Measurements from ENCODE around the gene FAM131A. TPM values are rescaled to one million over a fixed set of nuclear protein-coding genes. Genes with fewer than 3 reads are reported as not detected.

The FAM131A gene
- total RNA-seq (19.9 and 26.8 TPM in 2 replicates), polyA plus RNA-seq (29.9 and 34.1 TPM in 2 replicates), polyA minus RNA-seq (19.1 and 21.9 TPM in 2 replicates), Bru-seq, nascent RNA (percentile 51 among the genes with signal in this experiment), BruChase-seq, experiment 1, labeled RNA remaining after a 6-hour chase (percentile 70 among the genes with signal in this experiment), BruChase-seq, experiment 2, labeled RNA remaining after a 2-hour chase (percentile 70 among the genes with signal in this experiment)
- polyA plus RNA-seq (2011; cell fraction: cytosol; rRNA removed) = 22.5 and 34.2 TPM in 2 replicates
- 27.8 and 36.3 TPM in 2 replicates for polyA plus RNA-seq (2011; cell fraction: nucleus; rRNA removed)
- 15.8 and 22.6 TPM in 2 replicates for polyA plus RNA-seq (2012)
- 10.8 TPM for polyA minus RNA-seq (2011; cell fraction: cytosol; rRNA and poly(A)+ RNA removed)
- polyA minus RNA-seq (2011; cell fraction: nucleus; rRNA and poly(A)+ RNA removed) = 12.3 and 12.8 TPM in 2 replicates
- long read RNA-seq, partial matches to known transcripts = 0 of 19 reads
- long read RNA-seq, other reads (novel, unspliced or antisense) = 18 of 19 reads

GRCh38 chr3:184337399-184337714 is at the start of gene FAM131A:
FAM131A (plus strand) TSS chr3:184337600; CDS start chr3:184337631, 31 bp downstream.
- ChIA-PET CTCF (interaction anchor here (0.7 to 2.2 kb wide), 11 partner anchors 8 to 442 kb away, joined by 3 to 7 read pairs (median 4); partner anchors contain the start of gene EIF2B5), POLR2A (interaction anchor here (0.6 to 1.0 kb wide), 3 partner anchors 22 to 186 kb away, joined by 3 to 5 read pairs (median 4); no protein-coding TSS in a partner anchor)
- TF ChIP-seq CTCF (IDR thresholded peaks at IDR 0.05; ENCODE audit: extremely low read depth in 1 of 2, insufficient read depth in 1 of 2, low read depth in 1 of 2, low read length in 2 of 2) (no peak), EZH2 (IDR thresholded peaks at IDR 0.05; ENCODE audit: borderline replicate concordance, low read depth, low read length, severe bottlenecking) (no peak), MYC (IDR thresholded peaks at IDR 0.05; ENCODE audit: low read depth, low read length) (no peak), POLR2AphosphoS5 (IDR thresholded peaks at IDR 0.05; ENCODE audit: insufficient read depth, low read depth, low read length) (no peak), FOS (IDR thresholded peaks at IDR 0.05; ENCODE audit: borderline replicate concordance, insufficient read depth, low read length) (no peak), POLR2A (IDR thresholded peaks at IDR 0.05; ENCODE audit: low read depth, low read length) (no peak), JUN (IDR thresholded peaks at IDR 0.05; ENCODE audit: borderline replicate concordance, insufficient read depth, insufficient read length, low read depth) (no peak), MAX (IDR thresholded peaks at IDR 0.05; ENCODE audit: insufficient read depth, insufficient read length) (no peak), GATA2 (IDR thresholded peaks at IDR 0.05; ENCODE audit: insufficient read depth, insufficient read length, low read depth, low read length) (no peak)
- Histone ChIP-seq H3K4me1 (ENCODE audit: control insufficient read depth, extremely low read depth, insufficient read depth, low read length) (peaks cover 69% of the 10 kb centered on the region), H3K36me3 (ENCODE audit: control insufficient read depth in 2 of 2, extremely low read depth in 1 of 2, insufficient read depth in 2 of 2, low read length in 2 of 2) (peaks cover 14 to 18% of the 10 kb centered on the region in 2 experiments), H3K27ac (ENCODE audit: insufficient read depth, low read depth, low read length) (peak within 1 kb of the TSS; percentile 99), H3K9me3 (replicated peaks; ENCODE audit: control insufficient read depth, insufficient read depth, low read length) (no peaks in the 10 kb centered on the region), H2AFZ (ENCODE audit: low read depth, low read length) (peak within 1 kb of the TSS; percentile 24), H3K9ac (replicated peaks; ENCODE audit: extremely low read depth, insufficient read depth, low read length) (peak within 1 kb of the TSS; percentile 76), H3K79me2 (ENCODE audit: control insufficient read depth, insufficient read depth, low read length) (peaks cover 48% of the 10 kb centered on the region), H3K4me3 (replicated peaks in 1 of 3; ENCODE audit: insufficient read depth in 1 of 3, low read depth in 1 of 3, low read length in 3 of 3) (peak within 1 kb of the TSS; percentile 31 to 62 (median 54)), H3K27me3 (ENCODE audit: control insufficient read depth in 2 of 2, insufficient read depth in 2 of 2, low read length in 2 of 2) (no peaks in the 10 kb centered on the region), H3K9me1 (replicated peaks; ENCODE audit: control insufficient read depth, extremely low read depth, insufficient read depth, low read length) (no peaks in the 10 kb centered on the region), H4K20me1 (replicated peaks; ENCODE audit: control insufficient read depth, extremely low read depth, insufficient read depth, low read length) (no peaks in the 10 kb centered on the region), H3K4me2 (ENCODE audit: insufficient read depth, low read length) (peak within 1 kb of the TSS; percentile 73)
- dilution Hi-C loops (cut with MboI; ENCODE audit: extremely low pct_ligation_motif_present, low sequenced_read_pairs) (no loop called here), intact Hi-C loops (cut with micrococcal nuclease) (loop anchor here (10.0 kb wide), 1 partner anchor 1597 kb away; the partner anchor contains the start of gene TRA2B)
- DNase-seq (ENCODE audit: low read depth, low spot score) (peak; percentile 12), FAIRE-seq (peak; percentile 35)
- no TSS peak for BruUV-seq (replicated peaks)

Data from endothelial cell of umbilical vein (primary cell).